IPS-15b (cell line): ENCODE data around the gene CCNE1.

Experiments used
- H3K27me3 ChIP-seq: one replicate; pipeline ENCODE4 v1.6.1; 2013; ENCODE audit warnings: low read length; ENCODE audit not compliant: control insufficient read depth, insufficient read depth
- H3K36me3 ChIP-seq: one replicate; pipeline ENCODE4 v1.6.1; 2013; ENCODE audit warnings: low read length; ENCODE audit not compliant: control insufficient read depth, insufficient read depth
- H3K4me1 ChIP-seq: one replicate; pipeline ENCODE4 v1.6.1; 2013; ENCODE audit warnings: mild to moderate bottlenecking, low read length; ENCODE audit not compliant: control insufficient read depth, insufficient read depth
- H3K4me3 ChIP-seq: one replicate; pipeline ENCODE4 v1.5.1; 2013; ENCODE audit warnings: low read depth, low read length
- H3K9ac ChIP-seq: one replicate; pipeline ENCODE4 v1.6.1; 2013; ENCODE audit warnings: low read depth, mild to moderate bottlenecking, low read length
- H3K9me3 ChIP-seq: one replicate; pipeline ENCODE4 v1.6.1; 2013; ENCODE audit warnings: mild to moderate bottlenecking, low read length; ENCODE audit not compliant: control insufficient read depth, insufficient read depth

Gene CCNE1

GRCh38 chr19:29840066-29840950, 28.5 kb downstream of the CCNE1 start:
- no peak overlapping the region for H3K4me3 ChIP-seq
- H3K27me3 ChIP-seq = peaks cover 8% of the 10 kb centered on the region
- no peaks in the 10 kb centered on the region for H3K9me3 ChIP-seq
- H3K9ac ChIP-seq = no peak overlapping the region
- H3K4me1 ChIP-seq = no peaks in the 10 kb centered on the region
- no peaks in the 10 kb centered on the region for H3K36me3 ChIP-seq

- Histone ChIP-seq H3K36me3 (no peaks in the 10 kb centered on the region), H3K4me3 (no peak overlapping the region), H3K4me1 (no peaks in the 10 kb centered on the region), H3K9ac (no peak overlapping the region), H3K9me3 (no peaks in the 10 kb centered on the region), H3K27me3 (peaks cover 8% of the 10 kb centered on the region)
Observed at GRCh38 chr19:29841209-29841558, 29.4 kb downstream of the CCNE1 start.

GRCh38 chr19:29841559-29842367, 30.0 kb downstream of the CCNE1 start:
- Histone ChIP-seq H3K9ac (no peak overlapping the region), H3K4me1 (no peaks in the 10 kb centered on the region), H3K27me3 (peaks cover 8% of the 10 kb centered on the region), H3K9me3 (no peaks in the 10 kb centered on the region), H3K4me3 (no peak overlapping the region), H3K36me3 (no peaks in the 10 kb centered on the region)

GRCh38 chr19:29842471-29843179, 30.8 kb downstream of the CCNE1 start:
- peak overlapping the region; percentile 54 for H3K4me3 ChIP-seq
- H3K9me3 ChIP-seq = no peaks in the 10 kb centered on the region
- no peaks in the 10 kb centered on the region for H3K4me1 ChIP-seq
- no peak overlapping the region for H3K9ac ChIP-seq
- peaks cover 8% of the 10 kb centered on the region for H3K27me3 ChIP-seq
- no peaks in the 10 kb centered on the region for H3K36me3 ChIP-seq

GRCh38 chr19:29843180-29844051, 31.6 kb downstream of the CCNE1 start:
- Histone ChIP-seq H3K9me3 (no peaks in the 10 kb centered on the region), H3K4me3 (peak overlapping the region; percentile 54), H3K9ac (no peak overlapping the region), H3K36me3 (no peaks in the 10 kb centered on the region), H3K27me3 (peaks cover 8% of the 10 kb centered on the region), H3K4me1 (no peaks in the 10 kb centered on the region)

GRCh38 chr19:29844891-29845573, 33.2 kb downstream of the CCNE1 start:
- H3K27me3 ChIP-seq = peaks cover 8% of the 10 kb centered on the region
- no peak overlapping the region for H3K9ac ChIP-seq
- no peaks in the 10 kb centered on the region for H3K9me3 ChIP-seq
- H3K4me3 ChIP-seq = peak overlapping the region; percentile 80
- no peaks in the 10 kb centered on the region for H3K4me1 ChIP-seq
- no peaks in the 10 kb centered on the region for H3K36me3 ChIP-seq

GRCh38 chr19:29845574-29846176, 33.9 kb downstream of the CCNE1 start:
- peaks cover 8% of the 10 kb centered on the region for H3K27me3 ChIP-seq
- no peaks in the 10 kb centered on the region for H3K36me3 ChIP-seq
- H3K9ac ChIP-seq = no peak overlapping the region
- H3K4me1 ChIP-seq = no peaks in the 10 kb centered on the region
- H3K4me3 ChIP-seq = peak overlapping the region; percentile 80
- no peaks in the 10 kb centered on the region for H3K9me3 ChIP-seq

GRCh38 chr19:29849208-29849607, 37.4 kb downstream of the CCNE1 start:
- Histone ChIP-seq H3K27me3 (no peaks in the 10 kb centered on the region), H3K4me3 (no peak overlapping the region), H3K9me3 (no peaks in the 10 kb centered on the region), H3K9ac (no peak overlapping the region), H3K36me3 (no peaks in the 10 kb centered on the region), H3K4me1 (no peaks in the 10 kb centered on the region)

- Histone ChIP-seq H3K9me3 (no peaks in the 10 kb centered on the region), H3K27me3 (no peaks in the 10 kb centered on the region), H3K9ac (no peak overlapping the region), H3K4me3 (no peak overlapping the region), H3K4me1 (no peaks in the 10 kb centered on the region), H3K36me3 (no peaks in the 10 kb centered on the region)
Observed at GRCh38 chr19:29850482-29850881, 38.7 kb downstream of the CCNE1 start.

- Histone ChIP-seq H3K4me3 (no peak overlapping the region), H3K36me3 (no peaks in the 10 kb centered on the region), H3K9ac (no peak overlapping the region), H3K27me3 (no peaks in the 10 kb centered on the region), H3K9me3 (no peaks in the 10 kb centered on the region), H3K4me1 (no peaks in the 10 kb centered on the region)
Observed at GRCh38 chr19:29851769-29852521, 40.2 kb downstream of the CCNE1 start.
